T-helper 17 cell (primary cell): Measurements from ENCODE around the gene RFPL1. TPM values are rescaled to one million over a fixed set of nuclear protein-coding genes. Genes with fewer than 3 reads are reported as not detected.

ENCODE experiments used
- ATAC-seq: fragments of 150-1000 bp; cut with Tn5 transposase; 2 replicates; pipeline ENCODE4 v1.10.0; 2021; ENCODE audit warnings: mild to moderate bottlenecking, moderate library complexity
- DNase-seq, 3 donors: peaks; one replicate each; pipeline versions ENCODE4 v3.0.0 to v3.0.0-alpha.2; 2020 to 2021
- H3K9me3 ChIP-seq: one replicate; pipeline ENCODE4 v1.7.0; 2013; ENCODE audit warnings: low read length, mild to moderate bottlenecking; ENCODE audit not compliant: control insufficient read depth, poor library complexity, severe bottlenecking
- H3K27ac Mint-ChIP-seq: one replicate; pipeline ENCODE4 v1.8.0; 2022; ENCODE audit warnings: mild to moderate bottlenecking, moderate library complexity, mixed read lengths
- H3K27me3 Mint-ChIP-seq: one replicate; pipeline ENCODE4 v1.8.0; 2022; ENCODE audit warnings: mixed read lengths
- H3K36me3 Mint-ChIP-seq: one replicate; pipeline ENCODE4 v1.8.0; 2022; ENCODE audit warnings: low read depth, mixed read lengths
- H3K4me1 Mint-ChIP-seq: one replicate; pipeline ENCODE4 v1.8.0; 2022; ENCODE audit warnings: mild to moderate bottlenecking, mixed read lengths
- H3K4me3 Mint-ChIP-seq: one replicate; pipeline ENCODE4 v1.8.0; 2022; ENCODE audit warnings: mild to moderate bottlenecking, moderate library complexity, mixed read lengths
- total RNA-seq, 4 donors: library from RNA in 2 of 4; stranded (reverse) in 2 of 4; gene quantifications; one replicate each; pipeline ENCODE4 v1.2.3 and lab custom pipeline; 2022 to 2026

The RFPL1 gene
- total RNA-seq, 2 donors from 2014 or later, result not detected

- ATAC-seq, result no peak
- no peaks in the 10 kb centered on the region for H3K9me3 ChIP-seq
- peaks cover 40% of the 10 kb centered on the region for H3K27me3 Mint-ChIP-seq
- no peak overlapping the region for H3K4me3 Mint-ChIP-seq
- no peak overlapping the region for H3K27ac Mint-ChIP-seq
- peaks cover 2% of the 10 kb centered on the region for H3K4me1 Mint-ChIP-seq
- H3K36me3 Mint-ChIP-seq, result peaks cover 2% of the 10 kb centered on the region
- no peak for DNase-seq
Observed at GRCh38 chr22:29473001-29473400, 34.6 kb downstream of the RFPL1 start.

GRCh38 chr22:29475550-29475949 is 37.2 kb downstream of the RFPL1 start:
- peak; percentile 16 for ATAC-seq
- peak overlapping the region; percentile 34 for H3K27ac Mint-ChIP-seq

GRCh38 chr22:29476116-29476515 is 37.7 kb downstream of the RFPL1 start:
- Mint-ChIP-seq H3K27ac (no peak overlapping the region), H3K27me3 (peaks cover 59% of the 10 kb centered on the region), H3K4me1 (peaks cover 9% of the 10 kb centered on the region), H3K36me3 (peaks cover 10% of the 10 kb centered on the region), H3K4me3 (peak overlapping the region; percentile 61)
- H3K9me3 ChIP-seq, result no peaks in the 10 kb centered on the region
- ATAC-seq (no peak), DNase-seq (no peak)

More at GRCh38 chr22:29475550-29475949, 37.2 kb downstream of the RFPL1 start:
- H3K36me3 Mint-ChIP-seq, result peaks cover 10% of the 10 kb centered on the region
- peaks cover 58% of the 10 kb centered on the region for H3K27me3 Mint-ChIP-seq
- no peak overlapping the region for H3K4me3 Mint-ChIP-seq
- H3K4me1 Mint-ChIP-seq, result peaks cover 9% of the 10 kb centered on the region
- DNase-seq, result no peak
- no peaks in the 10 kb centered on the region for H3K9me3 ChIP-seq

- H3K36me3 Mint-ChIP-seq, result peaks cover 16% of the 10 kb centered on the region
- DNase-seq (no peak), ATAC-seq (no peak)
- H3K4me3 Mint-ChIP-seq, result no peak overlapping the region
- no peaks in the 10 kb centered on the region for H3K9me3 ChIP-seq
- H3K4me1 Mint-ChIP-seq, result peaks cover 13% of the 10 kb centered on the region
- H3K27me3 Mint-ChIP-seq, result peaks cover 71% of the 10 kb centered on the region
- H3K27ac Mint-ChIP-seq, result no peak overlapping the region
Observed at GRCh38 chr22:29477723-29478318, 39.4 kb downstream of the RFPL1 start.

GRCh38 chr22:29478326-29479276 is 40.2 kb downstream of the RFPL1 start:
- Mint-ChIP-seq H3K4me3 (peak overlapping the region; percentile 49), H3K27me3 (peaks cover 69% of the 10 kb centered on the region), H3K27ac (no peak overlapping the region), H3K4me1 (peaks cover 13% of the 10 kb centered on the region), H3K36me3 (peaks cover 16% of the 10 kb centered on the region)
- DNase-seq (peak in 1 of 3 donors; percentile 18), ATAC-seq (peak; percentile 60)
- no peaks in the 10 kb centered on the region for H3K9me3 ChIP-seq

GRCh38 chr22:29479417-29480261 is 41.3 kb downstream of the RFPL1 start, which contains the start of gene NEFH:
Gene NEFH (plus strand): TSS chr22:29480218. CDS start chr22:29480263, 45 bp downstream.
- H3K27ac Mint-ChIP-seq, result no peak within 1 kb of the TSS
- DNase-seq (no peak), ATAC-seq (no peak)
- H3K4me3 Mint-ChIP-seq, result peak within 1 kb of the TSS; percentile 73
- peaks cover 16% of the 10 kb centered on the region for H3K36me3 Mint-ChIP-seq
- peaks cover 59% of the 10 kb centered on the region for H3K27me3 Mint-ChIP-seq
- H3K9me3 ChIP-seq, result no peaks in the 10 kb centered on the region
- peaks cover 13% of the 10 kb centered on the region for H3K4me1 Mint-ChIP-seq

- peaks cover 57% of the 10 kb centered on the region for H3K27me3 Mint-ChIP-seq
- DNase-seq (no peak), ATAC-seq (no peak)
- H3K9me3 ChIP-seq, result no peaks in the 10 kb centered on the region
- no peak overlapping the region for H3K4me3 Mint-ChIP-seq
- H3K36me3 Mint-ChIP-seq, result peaks cover 16% of the 10 kb centered on the region
- H3K27ac Mint-ChIP-seq, result no peak overlapping the region
- peaks cover 13% of the 10 kb centered on the region for H3K4me1 Mint-ChIP-seq
Observed at GRCh38 chr22:29480262-29480511, 41.8 kb downstream of the RFPL1 start.

- no peaks in the 10 kb centered on the region for H3K9me3 ChIP-seq
- H3K36me3 Mint-ChIP-seq, result peaks cover 16% of the 10 kb centered on the region
- H3K27ac Mint-ChIP-seq, result no peak overlapping the region
- DNase-seq, result peak in 2 of 3 donors; percentile 15 to 22
- peak overlapping the region; percentile 65 for H3K4me3 Mint-ChIP-seq
- peaks cover 13% of the 10 kb centered on the region for H3K4me1 Mint-ChIP-seq
- peaks cover 52% of the 10 kb centered on the region for H3K27me3 Mint-ChIP-seq
- peak; percentile 36 for ATAC-seq
Observed at GRCh38 chr22:29480512-29481264, 42.3 kb downstream of the RFPL1 start.

GRCh38 chr22:29481265-29482000 is 43.0 kb downstream of the RFPL1 start:
- DNase-seq, result no peak
- H3K36me3 Mint-ChIP-seq, result peaks cover 19% of the 10 kb centered on the region
- ATAC-seq, result no peak
- peaks cover 13% of the 10 kb centered on the region for H3K4me1 Mint-ChIP-seq
- peak overlapping the region; percentile 65 for H3K4me3 Mint-ChIP-seq
- H3K27me3 Mint-ChIP-seq, result peaks cover 44% of the 10 kb centered on the region
- H3K9me3 ChIP-seq, result no peaks in the 10 kb centered on the region
- no peak overlapping the region for H3K27ac Mint-ChIP-seq

- ATAC-seq, result no peak
- no peak overlapping the region for H3K4me3 Mint-ChIP-seq
- no peak overlapping the region for H3K27ac Mint-ChIP-seq
- peaks cover 37% of the 10 kb centered on the region for H3K27me3 Mint-ChIP-seq
- H3K4me1 Mint-ChIP-seq, result peaks cover 13% of the 10 kb centered on the region
- H3K36me3 Mint-ChIP-seq, result peaks cover 18% of the 10 kb centered on the region
- H3K9me3 ChIP-seq, result no peaks in the 10 kb centered on the region
- no peak for DNase-seq
Observed at GRCh38 chr22:29482253-29482652, 43.9 kb downstream of the RFPL1 start.

GRCh38 chr22:29482726-29483125 is 44.3 kb downstream of the RFPL1 start:
- H3K9me3 ChIP-seq, result no peaks in the 10 kb centered on the region
- ATAC-seq (no peak), DNase-seq (no peak)
- Mint-ChIP-seq H3K36me3 (peaks cover 17% of the 10 kb centered on the region), H3K4me1 (peaks cover 13% of the 10 kb centered on the region), H3K27me3 (peaks cover 34% of the 10 kb centered on the region), H3K4me3 (no peak overlapping the region), H3K27ac (no peak overlapping the region)

- no peak overlapping the region for H3K27ac Mint-ChIP-seq
- H3K4me3 Mint-ChIP-seq, result no peak overlapping the region
- no peak for ATAC-seq
- H3K27me3 Mint-ChIP-seq, result peaks cover 29% of the 10 kb centered on the region
- peaks cover 13% of the 10 kb centered on the region for H3K4me1 Mint-ChIP-seq
- H3K36me3 Mint-ChIP-seq, result peaks cover 17% of the 10 kb centered on the region
- no peak for DNase-seq
- H3K9me3 ChIP-seq, result no peaks in the 10 kb centered on the region
Observed at GRCh38 chr22:29483254-29483653, 44.9 kb downstream of the RFPL1 start.
